OCI-LY7 (cell line): Measurements from ENCODE around the gene SPATA31E1. TPM values are rescaled to one million over a fixed set of nuclear protein-coding genes. Genes with fewer than 3 reads are reported as not detected.

Source experiments
- Bru-seq: library from RNA; stranded (reverse); fragments of 400-500 nt; gene quantifications from one replicate; lab custom pipeline; 2021; lab: Mats Ljungman, UMichigan
- BruChase-seq, 2 experiments: library from RNA; stranded (reverse); fragments of 400-500 nt; gene quantifications; one replicate each; lab custom pipeline; 2021; lab: Mats Ljungman, UMichigan
- BruUV-seq: library from RNA; stranded (reverse); fragments of 400-500 nt; replicated peaks from 2 replicates; lab custom pipeline; 2021; lab: Mats Ljungman, UMichigan
- CTCF ChIA-PET: fragments of 300-600 bp; sonication (Branson Sonifier 250); formaldehyde crosslinking; loops from one replicate; lab custom pipeline; 2022; ENCODE audit warnings: antibody characterized with exemption; ENCODE audit not compliant: unreplicated experiment; lab: Charles Lee
- POLR2A ChIA-PET: fragments of 300-600 bp; sonication (Branson Sonifier 250); formaldehyde crosslinking; loops from one replicate; lab custom pipeline; 2022; ENCODE audit warnings: antibody characterized with exemption; lab: Charles Lee
- DNase-seq: peaks from one replicate; pipeline ENCODE4 v3.0.0-alpha.2; 2015; ENCODE audit warnings: low spot score
- H2AFZ ChIP-seq: fragments of 200-600 bp; sonication (generic), shearing (Covaris generic); 2 replicates; pipeline ENCODE4 v1.6.1; 2014; ENCODE audit warnings: mild to moderate bottlenecking, antibody characterized with exemption, low read length, moderate library complexity
- H3K27ac ChIP-seq: fragments of 200-600 bp; sonication (generic); 2 replicates; pipeline ENCODE4 v1.5.1; 2014; ENCODE audit warnings: mixed run types, low read depth, mild to moderate bottlenecking, moderate library complexity, low read length, inconsistent platforms; ENCODE audit not compliant: poor library complexity, severe bottlenecking
- H3K36me3 ChIP-seq: fragments of 200-600 bp; sonication (generic); 2 replicates; pipeline ENCODE4 v1.6.1; 2014; ENCODE audit warnings: mild to moderate bottlenecking, antibody characterized with exemption, low read length, moderate library complexity, mixed read lengths; ENCODE audit not compliant: insufficient read depth
- H3K4me1 ChIP-seq: fragments of 200-600 bp; sonication (generic); 2 replicates; pipeline ENCODE4 v1.5.1; 2014; ENCODE audit warnings: mild to moderate bottlenecking, low read length; ENCODE audit not compliant: insufficient read depth, poor library complexity, severe bottlenecking
- H3K4me2 ChIP-seq: fragments of 200-600 bp; sonication (generic); 2 replicates; pipeline ENCODE4 v1.6.1; 2014; ENCODE audit warnings: mild to moderate bottlenecking, low read length
- H3K4me3 ChIP-seq: fragments of 200-600 bp; sonication (generic); 2 replicates; pipeline ENCODE4 v1.5.1; 2014; ENCODE audit warnings: mild to moderate bottlenecking, low read depth, low read length; ENCODE audit not compliant: poor library complexity, severe bottlenecking
- H3K79me2 ChIP-seq: fragments of 200-600 bp; sonication (generic); 2 replicates; pipeline ENCODE4 v1.6.1; 2016; ENCODE audit warnings: low read depth, mild to moderate bottlenecking, low read length, moderate library complexity, mixed read lengths; ENCODE audit not compliant: insufficient read depth
- H3K9me2 ChIP-seq: fragments of 200-600 bp; sonication (generic); 2 replicates; pipeline ENCODE4 v1.6.1; 2016; ENCODE audit warnings: mild to moderate bottlenecking, low read length, mixed read lengths; ENCODE audit not compliant: insufficient read depth
- H3K9me3 ChIP-seq: fragments of 200-600 bp; sonication (generic); 2 replicates; pipeline ENCODE4 v1.6.1; 2014; ENCODE audit warnings: mild to moderate bottlenecking, mixed run types, low read length, mixed read lengths
- H4K20me1 ChIP-seq: fragments of 200-600 bp; sonication (generic); 2 replicates; pipeline ENCODE4 v1.6.1; 2014; ENCODE audit warnings: mild to moderate bottlenecking, antibody characterized with exemption, low read length, moderate library complexity, mixed read lengths; ENCODE audit not compliant: insufficient read depth
- CTCF ChIP-seq: fragments of 200-600 bp; sonication (generic); conservative IDR thresholded peaks from 2 replicates; pipeline ENCODE4 v1.5.1; 2014; ENCODE audit warnings: mild to moderate bottlenecking, antibody characterized with exemption, low read length, moderate library complexity, mixed read lengths
- EZH2phosphoT487 ChIP-seq: fragments of 200-600 bp; sonication (generic); IDR thresholded peaks from 2 replicates; pipeline ENCODE4 v1.6.1; 2018; ENCODE audit warnings: low read depth, borderline replicate concordance, mild to moderate bottlenecking, mixed run types, antibody characterized with exemption, low read length, moderate library complexity, mixed read lengths
- intact Hi-C: fragments of 100-400 bp; cut with micrococcal nuclease; formaldehyde crosslinking; loops from one replicate; pipeline ENCODE4 v1.10.0; 2022; ENCODE audit not compliant: unreplicated experiment
- long read RNA-seq: library from polyadenylated mRNA; stranded (forward); transcript quantifications from one replicate; pipeline ENCODE4 v2.0.0, GENCODE V29; 2022
- total RNA-seq, 2 experiments: library from RNA; depleted of rRNA in 1 of 2; stranded (reverse); fragments of >200 nt in 1 of 2; shearing (Covaris generic) in 1 of 2; gene quantifications; 2 replicates each; pipeline ENCODE4 v1.2.3, GENCODE V29; 2014 to 2022

SPATA31E1 gene
- not detected in 2 replicates for total RNA-seq (2014; rRNA removed; shearing (Covaris generic))
- not detected in 2 replicates for total RNA-seq (2022)
- Bru-seq, nascent RNA, result not detected
- not detected for BruChase-seq, experiment 1, labeled RNA remaining after a 6-hour chase
- BruChase-seq, experiment 2, labeled RNA remaining after a 2-hour chase, result not detected
- long read RNA-seq, result 0 reads

- H3K9me2 ChIP-seq, result no peaks in the 10 kb centered on the region
- no peak for TF ChIP-seq EZH2phosphoT487
- TF ChIP-seq CTCF, result no peak
- BruUV-seq, result no TSS peak
These were observed at the start of gene SPATA31E1 for GRCh38 chr9:87882627-87883026. Gene SPATA31E1 (plus strand): TSS chr9:87882877. CDS start chr9:87882892, 15 bp downstream.

GRCh38 chr9:87834357-87834756, 48.3 kb upstream of the SPATA31E1 start:
- Histone ChIP-seq H2AFZ (no peak overlapping the region), H3K4me1 (no peaks in the 10 kb centered on the region), H3K4me3 (no peak overlapping the region), H3K36me3 (no peaks in the 10 kb centered on the region), H3K9me2 (no peaks in the 10 kb centered on the region), H3K4me2 (no peak overlapping the region), H3K27ac (no peak overlapping the region), H3K9me3 (no peaks in the 10 kb centered on the region), H4K20me1 (no peaks in the 10 kb centered on the region), H3K79me2 (no peaks in the 10 kb centered on the region)
- BruUV-seq, result no TSS peak
- DNase-seq, result no peak
- POLR2A ChIA-PET, result no interaction called here
- CTCF ChIA-PET, result no interaction called here
- TF ChIP-seq CTCF (peak; percentile 30; the same call in 1 of the 2 replicates), EZH2phosphoT487 (no peak)
- intact Hi-C loops, result no loop called here

More at GRCh38 chr9:87882627-87883026, at the start of gene SPATA31E1:
- H3K4me1 ChIP-seq, result no peaks in the 10 kb centered on the region
- H4K20me1 ChIP-seq, result no peaks in the 10 kb centered on the region
- no peak within 1 kb of the TSS for H2AFZ ChIP-seq
- no peak within 1 kb of the TSS for H3K4me2 ChIP-seq
- DNase-seq, result no peak
- H3K79me2 ChIP-seq, result no peaks in the 10 kb centered on the region
- POLR2A ChIA-PET, result no interaction called here
- H3K9me3 ChIP-seq, result no peaks in the 10 kb centered on the region
- CTCF ChIA-PET, result no interaction called here
- H3K27ac ChIP-seq, result no peak within 1 kb of the TSS
- no peaks in the 10 kb centered on the region for H3K36me3 ChIP-seq
- intact Hi-C loops, result no loop called here
- no peak within 1 kb of the TSS for H3K4me3 ChIP-seq

- Histone ChIP-seq H3K9me2 (no peaks in the 10 kb centered on the region), H3K4me2 (no peak overlapping the region), H4K20me1 (no peaks in the 10 kb centered on the region), H3K9me3 (no peaks in the 10 kb centered on the region), H3K27ac (no peak overlapping the region), H3K4me3 (no peak overlapping the region), H3K36me3 (no peaks in the 10 kb centered on the region), H3K79me2 (no peaks in the 10 kb centered on the region), H2AFZ (no peak overlapping the region), H3K4me1 (no peaks in the 10 kb centered on the region)
- intact Hi-C loops, result no loop called here
- POLR2A ChIA-PET, result no interaction called here
- CTCF ChIA-PET, result no interaction called here
- TF ChIP-seq CTCF, result no peak
- DNase-seq, result no peak
- BruUV-seq, result no TSS peak
These were observed 46.1 kb upstream of the SPATA31E1 start for GRCh38 chr9:87836536-87836935.
